ENCODE results near the gene UGT1A7.
"Not testable (repeated sequence)": the region's sequence is repeated elsewhere in the genome, so short reads cannot be mapped to it uniquely, and the experiment has no call there.

Gene UGT1A7

GRCh38 chr2:233718552-233718951, 36.9 kb downstream of the UGT1A7 start, which contains the start of gene UGT1A4:
TSS of gene UGT1A4 (plus strand) at chr2:233718736. CDS start at chr2:233718821, 85 bp downstream.
- DNase-seq: no peak

- DNase-seq: no peak
Observed at GRCh38 chr2:233728723-233729301, 47.1 kb downstream of the UGT1A7 start, which contains the start of gene UGT1A3. TSS of gene UGT1A3 (plus strand) at chr2:233729042. CDS start at chr2:233729127, 85 bp downstream.

GRCh38 chr2:233736868-233737653, 55.4 kb downstream of the UGT1A7 start:
- DNase-seq: not testable (repeated sequence)

GRCh38 chr2:233740870-233741269, 59.2 kb downstream of the UGT1A7 start:
- DNase-seq: no peak

- DNase-seq: no peak
Observed at GRCh38 chr2:233743464-233744259, 62.0 kb downstream of the UGT1A7 start.

- DNase-seq: no peak
Observed at GRCh38 chr2:233745073-233745755, 63.5 kb downstream of the UGT1A7 start.

GRCh38 chr2:233745838-233746237, 64.1 kb downstream of the UGT1A7 start:
- DNase-seq: not testable (repeated sequence)

GRCh38 chr2:233746475-233747282, 65.0 kb downstream of the UGT1A7 start:
- no peak for DNase-seq

GRCh38 chr2:233747283-233747544, 65.5 kb downstream of the UGT1A7 start:
- DNase-seq: no peak

GRCh38 chr2:233750689-233751088, 69.0 kb downstream of the UGT1A7 start:
- not testable (repeated sequence) for DNase-seq

GRCh38 chr2:233751212-233752009, 69.7 kb downstream of the UGT1A7 start:
- DNase-seq: not testable (repeated sequence)

- DNase-seq: no peak
Observed at GRCh38 chr2:233754872-233755611, 73.3 kb downstream of the UGT1A7 start.

- no peak for DNase-seq
Observed at GRCh38 chr2:233756429-233757081, 74.9 kb downstream of the UGT1A7 start.

GRCh38 chr2:233758141-233758540, 76.4 kb downstream of the UGT1A7 start:
- DNase-seq: no peak

- no peak for DNase-seq
Observed at GRCh38 chr2:233758849-233759248, 77.1 kb downstream of the UGT1A7 start.

- DNase-seq: no peak
Observed at GRCh38 chr2:233760043-233760442, 78.3 kb downstream of the UGT1A7 start, which contains the start of gene UGT1A1. TSS of gene UGT1A1 (plus strand) at chr2:233760270. CDS start at chr2:233760288, 18 bp downstream.

GRCh38 chr2:233761040-233761769, 79.5 kb downstream of the UGT1A7 start:
- no peak for DNase-seq

- DNase-seq: no peak
Observed at GRCh38 chr2:233764264-233764663, 82.6 kb downstream of the UGT1A7 start.

- no peak for DNase-seq
Observed at GRCh38 chr2:233764761-233765160, 83.1 kb downstream of the UGT1A7 start.

Data from NCI-H510A treated with DMSO at 0.1 percent for 48 hours (cell line).